Measurements from ENCODE around the gene TMPRSS13. TPM values are rescaled to one million over a fixed set of nuclear protein-coding genes. Genes with fewer than 3 reads are reported as not detected.

The TMPRSS13 gene
- total RNA-seq, 1 experiment from 2014 or later, result 21.7 TPM

- DNase-seq, result no peak
- H3F3A ChIP-seq (ENCODE audit: insufficient read depth, low read depth), result no peaks in the 10 kb centered on the region
- ChIA-PET POLR2A (ENCODE audit: unreplicated experiment) (no interaction called here), CTCF (no interaction called here)
- intact Hi-C loops (cut with micrococcal nuclease; ENCODE audit: unreplicated experiment), result no loop called here
- no peaks in the 10 kb centered on the region for H4K20me1 ChIP-seq (ENCODE audit: insufficient read depth)
- no peak for TF ChIP-seq CTCF (conservative IDR thresholded peaks at IDR 0.05)
- TF ChIP-seq EZH2 (IDR thresholded peaks at IDR 0.05; ENCODE audit: low read depth), result no peak
- no peaks in the 10 kb centered on the region for H3K79me2 ChIP-seq (ENCODE audit: low read depth)
- H2AFZ ChIP-seq, result no peak overlapping the region
- H3K27ac ChIP-seq, result no peak overlapping the region
- H3K36me3 ChIP-seq (ENCODE audit: low read depth), result no peaks in the 10 kb centered on the region
- H3K27me3 ChIP-seq (ENCODE audit: insufficient read depth, low read depth), result peaks cover 98% of the 10 kb centered on the region
- no peaks in the 10 kb centered on the region for H3K4me1 ChIP-seq (replicated peaks; ENCODE audit: insufficient read depth)
- no peaks in the 10 kb centered on the region for H3K9me3 ChIP-seq (ENCODE audit: insufficient read depth, low read depth)
- no peak overlapping the region for H3K4me2 ChIP-seq
- no TSS peak for BruUV-seq (replicated peaks)
- no peak overlapping the region for H3K4me3 ChIP-seq
- no peaks in the 10 kb centered on the region for H3K9me2 ChIP-seq (ENCODE audit: insufficient read depth)
These were observed 50.8 kb downstream of the TMPRSS13 start for GRCh38 chr11:117878314-117878938.

- H3K4me1 ChIP-seq (replicated peaks; ENCODE audit: insufficient read depth), result no peaks in the 10 kb centered on the region
- no peak overlapping the region for H3K4me2 ChIP-seq
- ChIA-PET CTCF (no interaction called here), POLR2A (ENCODE audit: unreplicated experiment) (no interaction called here)
- no peaks in the 10 kb centered on the region for H3F3A ChIP-seq (ENCODE audit: insufficient read depth, low read depth)
- no peaks in the 10 kb centered on the region for H3K36me3 ChIP-seq (ENCODE audit: low read depth)
- no peaks in the 10 kb centered on the region for H3K9me2 ChIP-seq (ENCODE audit: insufficient read depth)
- DNase-seq, result no peak
- intact Hi-C loops (cut with micrococcal nuclease; ENCODE audit: unreplicated experiment), result no loop called here
- H3K27me3 ChIP-seq (ENCODE audit: insufficient read depth, low read depth), result peaks cover 98% of the 10 kb centered on the region
- no peak overlapping the region for H3K4me3 ChIP-seq
- H3K9me3 ChIP-seq (ENCODE audit: insufficient read depth, low read depth), result no peaks in the 10 kb centered on the region
- no peak overlapping the region for H3K27ac ChIP-seq
- BruUV-seq (replicated peaks), result no TSS peak
- H2AFZ ChIP-seq, result no peak overlapping the region
- no peaks in the 10 kb centered on the region for H4K20me1 ChIP-seq (ENCODE audit: insufficient read depth)
- TF ChIP-seq EZH2 (IDR thresholded peaks at IDR 0.05; ENCODE audit: low read depth) (no peak), CTCF (conservative IDR thresholded peaks at IDR 0.05) (no peak)
- H3K79me2 ChIP-seq (ENCODE audit: low read depth), result no peaks in the 10 kb centered on the region
These were observed 52.0 kb downstream of the TMPRSS13 start for GRCh38 chr11:117877120-117877784.

- DNase-seq, result no peak
- Histone ChIP-seq H3K27me3 (ENCODE audit: insufficient read depth, low read depth) (peaks cover 98% of the 10 kb centered on the region), H3K4me1 (replicated peaks; ENCODE audit: insufficient read depth) (no peaks in the 10 kb centered on the region), H3F3A (ENCODE audit: insufficient read depth, low read depth) (no peaks in the 10 kb centered on the region), H3K9me3 (ENCODE audit: insufficient read depth, low read depth) (no peaks in the 10 kb centered on the region), H3K9me2 (ENCODE audit: insufficient read depth) (no peaks in the 10 kb centered on the region), H2AFZ (no peak within 1 kb of the TSS), H3K4me3 (no peak within 1 kb of the TSS), H3K36me3 (ENCODE audit: low read depth) (no peaks in the 10 kb centered on the region), H3K79me2 (ENCODE audit: low read depth) (no peaks in the 10 kb centered on the region), H3K4me2 (no peak within 1 kb of the TSS), H3K27ac (no peak within 1 kb of the TSS), H4K20me1 (ENCODE audit: insufficient read depth) (no peaks in the 10 kb centered on the region)
- CTCF ChIA-PET, result interaction anchor here (0.6 kb wide), 1 partner anchor 484 kb away, joined by 4 read pairs; no protein-coding TSS in a partner anchor
- intact Hi-C loops (cut with micrococcal nuclease; ENCODE audit: unreplicated experiment), result no loop called here
- POLR2A ChIA-PET (ENCODE audit: unreplicated experiment), result no interaction called here
- no TSS peak for BruUV-seq (replicated peaks)
- TF ChIP-seq EZH2 (IDR thresholded peaks at IDR 0.05; ENCODE audit: low read depth) (no peak), CTCF (conservative IDR thresholded peaks at IDR 0.05) (no peak)
These were observed 52.7 kb downstream of the TMPRSS13 start, which contains the start of gene FXYD6 for GRCh38 chr11:117876341-117877119. Gene FXYD6 (minus strand): TSS chr11:117876658. CDS start chr11:117842776, 33,882 bp downstream.
